PC-9 (cell line): ENCODE measurements around the gene TIGD7. TPM values are rescaled to one million over a fixed set of nuclear protein-coding genes. Genes with fewer than 3 reads are reported as not detected.

Experiments used
- BruUV-seq: library from RNA; stranded (reverse); fragments of 400-500 nt; replicated peaks from 2 replicates; lab custom pipeline; 2021; lab: Mats Ljungman, UMichigan
- CTCF ChIA-PET: fragments of 300-600 bp; sonication (Branson Sonifier 250); formaldehyde crosslinking; loops from one replicate; lab custom pipeline; 2022; ENCODE audit warnings: antibody characterized with exemption; lab: Charles Lee
- POLR2A ChIA-PET: fragments of 300-600 bp; sonication (Branson Sonifier 250); formaldehyde crosslinking; loops from one replicate; lab custom pipeline; 2022; ENCODE audit warnings: antibody characterized with exemption; ENCODE audit not compliant: unreplicated experiment; lab: Charles Lee
- DNase-seq, 2 experiments: peaks; one replicate each; pipeline versions ENCODE4 v3.0.0 to v3.0.0-alpha.2; 2015 to 2022; ENCODE audit warnings: mixed read lengths in 1 of 2
- H2AFZ ChIP-seq: fragments of 200-600 bp; sonication (generic); 2 replicates; pipeline ENCODE4 v1.8.1; 2017; ENCODE audit warnings: antibody characterized with exemption
- H3F3A ChIP-seq: fragments of 200-600 bp; sonication (generic); 2 replicates; pipeline ENCODE4 v1.8.1; 2017; ENCODE audit warnings: antibody characterized with exemption, mild to moderate bottlenecking, low read depth; ENCODE audit not compliant: insufficient read depth
- H3K27ac ChIP-seq: fragments of 200-600 bp; sonication (generic); 2 replicates; pipeline ENCODE4 v1.6.1; 2016; ENCODE audit warnings: mixed run types
- H3K27me3 ChIP-seq: fragments of 200-600 bp; sonication (generic); 2 replicates; pipeline ENCODE4 v1.6.1; 2016; ENCODE audit warnings: low read depth, mixed run types; ENCODE audit not compliant: insufficient read depth
- H3K36me3 ChIP-seq: fragments of 200-600 bp; sonication (generic); 2 replicates; pipeline ENCODE4 v1.6.1; 2016; ENCODE audit warnings: low read depth, mixed run types
- H3K4me1 ChIP-seq: fragments of 200-600 bp; sonication (generic); replicated peaks from 2 replicates; pipeline ENCODE4 v1.6.1; 2016; ENCODE audit warnings: mixed run types; ENCODE audit not compliant: insufficient read depth
- H3K4me2 ChIP-seq: fragments of 200-600 bp; sonication (generic); 2 replicates; pipeline ENCODE4 v1.6.1; 2017; ENCODE audit warnings: mixed run types
- H3K4me3 ChIP-seq: fragments of 200-600 bp; sonication (generic); 2 replicates; pipeline ENCODE4 v1.6.1; 2016; ENCODE audit warnings: mixed run types
- H3K79me2 ChIP-seq: fragments of 200-600 bp; sonication (generic); 2 replicates; pipeline ENCODE4 v1.6.1; 2017; ENCODE audit warnings: low read depth, mixed run types
- H3K9me2 ChIP-seq: fragments of 200-600 bp; sonication (generic); 2 replicates; pipeline ENCODE4 v1.8.1; 2017; ENCODE audit warnings: mild to moderate bottlenecking; ENCODE audit not compliant: insufficient read depth
- H3K9me3 ChIP-seq: fragments of 200-600 bp; sonication (generic); 2 replicates; pipeline ENCODE4 v1.8.1; 2016; ENCODE audit warnings: low read depth; ENCODE audit not compliant: insufficient read depth
- H4K20me1 ChIP-seq: fragments of 200-600 bp; sonication (generic); 2 replicates; pipeline ENCODE4 v1.8.1; 2017; ENCODE audit not compliant: insufficient read depth
- EZH2 ChIP-seq: fragments of 200-600 bp; sonication (generic); IDR thresholded peaks from 2 replicates; pipeline ENCODE4 v1.8.0; 2017; ENCODE audit warnings: antibody characterized with exemption, low read depth
- intact Hi-C: fragments of 100-400 bp; cut with micrococcal nuclease; formaldehyde crosslinking; loops from one replicate; pipeline ENCODE4 v1.10.0; 2022; ENCODE audit not compliant: unreplicated experiment
- total RNA-seq: library from RNA; stranded (reverse); gene quantifications from 2 replicates; pipeline ENCODE4 v1.2.3, GENCODE V29; 2021
- TF ChIP-seq, protein P1 (sequence below): fragments of 200-600 bp; sonication (generic); conservative IDR thresholded peaks from 2 replicates; pipeline ENCODE4 v1.6.1; 2017; ENCODE audit warnings: mixed run types, antibody characterized with exemption, mild to moderate bottlenecking, moderate library complexity

The TIGD7 gene
- total RNA-seq, 1 experiment from 2014 or later: 8.7 TPM

DNA sequence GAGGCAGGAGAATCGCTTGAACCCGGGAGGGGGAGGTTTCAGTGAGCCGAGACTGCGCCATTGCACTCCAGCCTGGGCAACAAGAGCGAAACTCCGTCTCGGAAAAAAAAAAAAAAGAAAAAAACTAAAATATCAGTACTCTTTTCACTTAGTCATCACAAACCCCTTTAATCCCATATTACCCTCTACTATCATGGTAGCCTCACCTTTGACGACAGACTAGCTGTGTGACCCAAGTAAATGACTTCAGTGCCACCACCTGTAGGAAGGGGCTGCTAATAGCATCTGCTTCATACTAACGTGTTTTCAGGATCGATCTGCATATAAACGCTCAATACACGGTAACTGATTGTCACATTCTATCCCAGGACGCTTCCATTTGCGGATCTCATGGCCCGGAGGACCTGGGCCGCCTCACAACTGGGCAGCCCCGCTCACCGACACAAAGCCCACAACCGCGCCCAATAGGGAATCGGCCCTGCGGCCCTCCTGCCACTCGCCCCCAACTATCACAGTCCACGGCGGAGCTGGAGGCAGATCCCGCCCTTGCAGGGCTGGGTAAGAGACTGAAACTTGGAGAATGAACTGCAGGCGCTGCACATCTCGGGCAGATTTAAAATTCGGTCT lies 23.0 kb downstream of the TIGD7 start:
- Histone ChIP-seq H3K27me3 (no peaks in the 10 kb centered on the region), H3F3A (peaks cover 8% of the 10 kb centered on the region; the same call in 1 of the 2 replicates), H3K79me2 (peaks cover 37% of the 10 kb centered on the region), H3K4me3 (peak overlapping the region; percentile 63), H3K27ac (peak overlapping the region; percentile 97), H4K20me1 (no peaks in the 10 kb centered on the region), H3K4me2 (peak overlapping the region; percentile 90), H3K9me3 (peaks cover 10% of the 10 kb centered on the region), H3K9me2 (no peaks in the 10 kb centered on the region), H2AFZ (peak overlapping the region; percentile 90), H3K36me3 (peaks cover 30% of the 10 kb centered on the region), H3K4me1 (peaks cover 18% of the 10 kb centered on the region)
- ChIA-PET POLR2A (interaction anchor here (0.5 to 0.7 kb wide), 6 partner anchors 15 to 831 kb away, joined by 4 to 26 read pairs (median 11); no protein-coding TSS in a partner anchor), CTCF (no interaction called here)
- DNase-seq: peak in 1 of 2 experiments; percentile 62
- BruUV-seq: no TSS peak
- TF ChIP-seq, protein P1, sequence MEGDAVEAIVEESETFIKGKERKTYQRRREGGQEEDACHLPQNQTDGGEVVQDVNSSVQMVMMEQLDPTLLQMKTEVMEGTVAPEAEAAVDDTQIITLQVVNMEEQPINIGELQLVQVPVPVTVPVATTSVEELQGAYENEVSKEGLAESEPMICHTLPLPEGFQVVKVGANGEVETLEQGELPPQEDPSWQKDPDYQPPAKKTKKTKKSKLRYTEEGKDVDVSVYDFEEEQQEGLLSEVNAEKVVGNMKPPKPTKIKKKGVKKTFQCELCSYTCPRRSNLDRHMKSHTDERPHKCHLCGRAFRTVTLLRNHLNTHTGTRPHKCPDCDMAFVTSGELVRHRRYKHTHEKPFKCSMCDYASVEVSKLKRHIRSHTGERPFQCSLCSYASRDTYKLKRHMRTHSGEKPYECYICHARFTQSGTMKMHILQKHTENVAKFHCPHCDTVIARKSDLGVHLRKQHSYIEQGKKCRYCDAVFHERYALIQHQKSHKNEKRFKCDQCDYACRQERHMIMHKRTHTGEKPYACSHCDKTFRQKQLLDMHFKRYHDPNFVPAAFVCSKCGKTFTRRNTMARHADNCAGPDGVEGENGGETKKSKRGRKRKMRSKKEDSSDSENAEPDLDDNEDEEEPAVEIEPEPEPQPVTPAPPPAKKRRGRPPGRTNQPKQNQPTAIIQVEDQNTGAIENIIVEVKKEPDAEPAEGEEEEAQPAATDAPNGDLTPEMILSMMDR: no peak
- TF ChIP-seq EZH2: no peak
- intact Hi-C loops: loop anchor here (1.0 to 2.0 kb wide), 4 partner anchors 18 to 219 kb away; partner anchors contain the start of genes CLUAP1, ZNF174, ZNF200 and ZSCAN32

DNA sequence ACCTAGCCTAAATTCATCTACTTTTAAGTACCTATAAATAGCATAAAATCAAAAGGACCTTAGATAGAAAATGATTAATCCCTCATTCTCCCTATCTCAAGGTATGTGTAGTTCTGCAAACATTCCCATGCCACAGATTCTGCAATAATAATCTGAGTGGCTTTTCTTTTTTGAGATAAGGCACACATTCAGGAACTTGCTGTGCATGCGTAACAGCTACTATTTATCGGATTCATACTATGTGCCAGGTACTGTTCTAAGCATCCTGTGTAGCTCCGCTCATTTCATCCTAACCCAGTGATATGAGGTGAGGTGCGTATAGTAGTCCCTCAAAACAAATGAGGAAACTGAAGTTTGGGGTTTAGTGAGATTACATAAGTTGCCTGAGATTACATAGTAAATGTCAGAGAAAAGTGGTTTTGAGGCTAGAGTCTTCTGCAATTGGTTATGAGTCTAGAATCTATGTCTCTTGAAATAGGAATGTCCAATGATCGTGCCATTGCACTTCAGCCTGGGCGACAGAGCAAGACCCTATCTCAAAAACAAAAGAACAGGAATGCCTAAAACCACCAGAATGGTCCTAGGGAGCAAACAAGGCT lies 23.9 kb downstream of the TIGD7 start:
- Histone ChIP-seq H3K27ac (0 out of 2 replicates have a peak overlapping the region, but pooled peaks have one; percentile 97), H3K4me1 (peaks cover 18% of the 10 kb centered on the region), H3K4me3 (peak overlapping the region; percentile 63; the same call in 1 of the 2 replicates), H3K79me2 (peaks cover 30% of the 10 kb centered on the region), H3K9me2 (no peaks in the 10 kb centered on the region), H3K4me2 (peak overlapping the region; percentile 90), H2AFZ (peak overlapping the region; percentile 90; the same call in 1 of the 2 replicates), H3K36me3 (peaks cover 21% of the 10 kb centered on the region), H3F3A (peaks cover 8% of the 10 kb centered on the region; the same call in 1 of the 2 replicates), H3K27me3 (no peaks in the 10 kb centered on the region; the same call in 1 of the 2 replicates), H3K9me3 (peaks cover 3% of the 10 kb centered on the region), H4K20me1 (no peaks in the 10 kb centered on the region)
- intact Hi-C loops: no loop called here
- TF ChIP-seq EZH2: no peak
- BruUV-seq: no TSS peak
- no peak for DNase-seq
- ChIA-PET POLR2A (no interaction called here), CTCF (no interaction called here)

DNA sequence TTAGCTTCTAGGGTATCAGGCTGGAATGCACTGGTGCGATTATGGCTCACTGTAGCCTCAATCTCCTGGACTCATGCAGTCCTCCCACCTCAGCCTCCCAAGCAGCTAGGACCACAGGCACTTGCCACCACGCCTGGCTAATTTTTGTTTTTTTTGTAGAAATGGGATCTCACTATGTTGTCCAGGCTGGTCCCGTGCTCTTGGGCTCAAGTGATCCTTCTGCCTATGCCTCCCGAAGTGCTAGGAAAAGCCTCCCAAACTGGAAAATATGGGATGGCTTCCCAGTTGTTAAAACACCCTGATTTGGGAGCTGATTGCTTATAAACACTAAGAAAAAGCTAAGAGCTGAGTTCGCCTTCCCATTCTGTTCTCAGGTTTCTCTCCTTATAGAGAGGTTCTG lies 28.6 kb downstream of the TIGD7 start:
- Histone ChIP-seq H3K79me2 (no peaks in the 10 kb centered on the region), H3K9me2 (no peaks in the 10 kb centered on the region), H3K4me1 (peaks cover 5% of the 10 kb centered on the region; the same call in 1 of the 2 replicates), H3K4me2 (no peak overlapping the region), H2AFZ (no peak overlapping the region), H3K9me3 (no peaks in the 10 kb centered on the region), H3K27me3 (no peaks in the 10 kb centered on the region; the same call in 1 of the 2 replicates), H3K4me3 (no peak overlapping the region), H3K36me3 (no peaks in the 10 kb centered on the region), H3F3A (peaks cover 7% of the 10 kb centered on the region; the same call in 1 of the 2 replicates), H3K27ac (no peak overlapping the region), H4K20me1 (no peaks in the 10 kb centered on the region)
- DNase-seq: no peak
- intact Hi-C loops: no loop called here
- no TSS peak for BruUV-seq
- ChIA-PET CTCF (no interaction called here), POLR2A (no interaction called here)
- TF ChIP-seq, protein P1: no peak
- no peak for TF ChIP-seq EZH2
